Measurements from ENCODE around the gene RAB21.

DNA sequence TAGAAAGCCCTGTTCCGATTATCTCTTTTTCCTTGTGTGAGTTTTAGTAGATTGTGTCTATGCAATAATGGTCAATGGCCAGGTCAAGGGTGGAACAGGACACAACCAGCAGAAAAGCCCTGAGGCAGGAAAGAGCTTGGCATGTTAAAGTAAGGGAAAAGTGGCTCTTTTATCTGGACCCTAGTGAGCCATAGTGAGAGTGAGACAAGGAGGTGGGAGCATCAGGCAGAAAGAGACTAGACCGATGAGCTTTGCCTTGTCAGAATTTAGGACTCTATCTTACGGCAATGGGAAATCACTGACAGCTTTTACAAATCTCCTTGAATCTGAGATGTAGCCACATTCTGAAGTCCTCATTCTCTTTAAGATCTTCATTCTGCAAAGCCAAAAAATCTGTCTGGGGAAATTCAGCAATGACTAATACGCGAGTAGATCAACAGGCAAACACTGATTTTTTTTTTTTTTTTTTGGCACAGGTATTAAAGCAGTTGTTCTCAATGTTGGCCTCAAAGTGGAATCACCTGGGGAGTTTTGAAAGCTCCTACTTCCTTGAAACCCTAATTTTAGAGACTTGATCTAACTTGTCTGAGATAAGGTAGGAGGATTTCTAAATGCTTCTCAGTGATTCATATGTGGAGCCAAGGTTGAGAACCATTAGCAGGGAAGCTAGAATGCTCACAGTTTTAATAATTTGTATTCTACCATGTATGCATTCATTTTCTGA lies 34.9 kb upstream of the RAB21 start:
- TF ChIP-seq, protein P1, sequence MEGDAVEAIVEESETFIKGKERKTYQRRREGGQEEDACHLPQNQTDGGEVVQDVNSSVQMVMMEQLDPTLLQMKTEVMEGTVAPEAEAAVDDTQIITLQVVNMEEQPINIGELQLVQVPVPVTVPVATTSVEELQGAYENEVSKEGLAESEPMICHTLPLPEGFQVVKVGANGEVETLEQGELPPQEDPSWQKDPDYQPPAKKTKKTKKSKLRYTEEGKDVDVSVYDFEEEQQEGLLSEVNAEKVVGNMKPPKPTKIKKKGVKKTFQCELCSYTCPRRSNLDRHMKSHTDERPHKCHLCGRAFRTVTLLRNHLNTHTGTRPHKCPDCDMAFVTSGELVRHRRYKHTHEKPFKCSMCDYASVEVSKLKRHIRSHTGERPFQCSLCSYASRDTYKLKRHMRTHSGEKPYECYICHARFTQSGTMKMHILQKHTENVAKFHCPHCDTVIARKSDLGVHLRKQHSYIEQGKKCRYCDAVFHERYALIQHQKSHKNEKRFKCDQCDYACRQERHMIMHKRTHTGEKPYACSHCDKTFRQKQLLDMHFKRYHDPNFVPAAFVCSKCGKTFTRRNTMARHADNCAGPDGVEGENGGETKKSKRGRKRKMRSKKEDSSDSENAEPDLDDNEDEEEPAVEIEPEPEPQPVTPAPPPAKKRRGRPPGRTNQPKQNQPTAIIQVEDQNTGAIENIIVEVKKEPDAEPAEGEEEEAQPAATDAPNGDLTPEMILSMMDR (conservative IDR thresholded peaks at IDR 0.05), result no peak
- no peak for TF ChIP-seq EZH2 (IDR thresholded peaks at IDR 0.05; ENCODE audit: low read depth)

Measured in PC-9 (cell line).